ENCODE data around the gene FAM171A1. TPM values are rescaled to one million over a fixed set of nuclear protein-coding genes. Genes with fewer than 3 reads are reported as not detected.
"Not testable (repeated sequence)": the region's sequence is repeated elsewhere in the genome, so short reads cannot be mapped to it uniquely, and the experiment has no call there.

Gene FAM171A1
- total RNA-seq, 2 donors from 2014 or later, result 36.5 to 39.0 TPM

GRCh38 chr10:15278786-15279185 is 92.3 kb downstream of the FAM171A1 start:
- Mint-ChIP-seq H3K4me1 (peaks cover 8% of the 10 kb centered on the region), H3K27me3 (ENCODE audit: insufficient read depth) (no peaks in the 10 kb centered on the region), H3K4me3 (no peak overlapping the region), H3K27ac (no peak overlapping the region), H3K9me3 (peaks cover 14% of the 10 kb centered on the region), H3K36me3 (ENCODE audit: low read depth) (peaks cover 79% of the 10 kb centered on the region)
- DNase-seq, result no peak
- TF ChIP-seq, protein P1, sequence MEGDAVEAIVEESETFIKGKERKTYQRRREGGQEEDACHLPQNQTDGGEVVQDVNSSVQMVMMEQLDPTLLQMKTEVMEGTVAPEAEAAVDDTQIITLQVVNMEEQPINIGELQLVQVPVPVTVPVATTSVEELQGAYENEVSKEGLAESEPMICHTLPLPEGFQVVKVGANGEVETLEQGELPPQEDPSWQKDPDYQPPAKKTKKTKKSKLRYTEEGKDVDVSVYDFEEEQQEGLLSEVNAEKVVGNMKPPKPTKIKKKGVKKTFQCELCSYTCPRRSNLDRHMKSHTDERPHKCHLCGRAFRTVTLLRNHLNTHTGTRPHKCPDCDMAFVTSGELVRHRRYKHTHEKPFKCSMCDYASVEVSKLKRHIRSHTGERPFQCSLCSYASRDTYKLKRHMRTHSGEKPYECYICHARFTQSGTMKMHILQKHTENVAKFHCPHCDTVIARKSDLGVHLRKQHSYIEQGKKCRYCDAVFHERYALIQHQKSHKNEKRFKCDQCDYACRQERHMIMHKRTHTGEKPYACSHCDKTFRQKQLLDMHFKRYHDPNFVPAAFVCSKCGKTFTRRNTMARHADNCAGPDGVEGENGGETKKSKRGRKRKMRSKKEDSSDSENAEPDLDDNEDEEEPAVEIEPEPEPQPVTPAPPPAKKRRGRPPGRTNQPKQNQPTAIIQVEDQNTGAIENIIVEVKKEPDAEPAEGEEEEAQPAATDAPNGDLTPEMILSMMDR (conservative IDR thresholded peaks at IDR 0.05), result no peak
- Histone ChIP-seq H3K27me3 (ENCODE audit: control insufficient read depth, insufficient read depth, low read length, poor library complexity, severe bottlenecking) (no peaks in the 10 kb centered on the region), H3K36me3 (ENCODE audit: control insufficient read depth, insufficient read depth, low read length) (peaks cover 41% of the 10 kb centered on the region), H3K27ac (ENCODE audit: low read depth, low read length) (no peak overlapping the region), H3K4me1 (ENCODE audit: control insufficient read depth, insufficient read depth, low read length) (peaks cover 5% of the 10 kb centered on the region), H3K4me3 (ENCODE audit: low read length) (no peak overlapping the region), H3K9me3 (ENCODE audit: control insufficient read depth, low read length) (peaks cover 10% of the 10 kb centered on the region), H3K9ac (ENCODE audit: extremely low read depth, low read length, poor library complexity, severe bottlenecking) (no peak overlapping the region)
- WGBS, 2 experiments (ENCODE audit: insufficient coverage in 1 of 2, insufficient read length in 1 of 2), result 95 to 100% methylated on average over 3 to 12 of the region's 12 CpGs

DNA sequence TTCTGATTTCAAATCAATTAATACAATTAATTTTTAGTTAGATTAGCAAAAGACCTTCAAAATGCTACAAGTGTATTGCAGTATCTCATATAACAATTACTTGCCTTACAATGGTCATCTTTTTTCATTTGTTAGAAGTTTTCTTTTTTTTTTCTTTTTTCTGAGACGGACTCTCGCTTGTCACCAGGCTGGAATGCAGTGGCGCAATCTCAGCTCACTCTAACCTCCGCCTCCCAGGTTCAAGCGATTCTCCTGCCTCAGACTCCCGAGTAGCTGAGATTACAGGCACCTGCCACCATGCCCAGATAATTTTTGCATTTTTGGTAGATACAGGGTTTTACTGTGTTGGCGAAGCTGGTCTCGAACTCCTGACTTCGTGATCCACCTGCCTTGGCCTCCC is 95.0 kb downstream of the FAM171A1 start:
- not testable (repeated sequence) for DNase-seq; H3K27me3 Mint-ChIP-seq (ENCODE audit: insufficient read depth); H3K4me3 Mint-ChIP-seq; H3K27ac ChIP-seq (ENCODE audit: low read depth, low read length); H3K4me3 ChIP-seq (ENCODE audit: low read length); H3K9me3 ChIP-seq (ENCODE audit: control insufficient read depth, low read length); H3K4me1 Mint-ChIP-seq; H3K27ac Mint-ChIP-seq; H3K27me3 ChIP-seq (ENCODE audit: control insufficient read depth, insufficient read depth, low read length, poor library complexity, severe bottlenecking); H3K4me1 ChIP-seq (ENCODE audit: control insufficient read depth, insufficient read depth, low read length); H3K9ac ChIP-seq (ENCODE audit: extremely low read depth, low read length, poor library complexity, severe bottlenecking)
- WGBS, 2 experiments (ENCODE audit: insufficient coverage in 1 of 2, insufficient read length in 1 of 2), result 94 to 96% methylated on average over 9 of the region's 9 CpGs
- Mint-ChIP-seq H3K9me3 (peaks cover 25% of the 10 kb centered on the region), H3K36me3 (ENCODE audit: low read depth) (peaks cover 80% of the 10 kb centered on the region)
- H3K36me3 ChIP-seq (ENCODE audit: control insufficient read depth, insufficient read depth, low read length), result peaks cover 32% of the 10 kb centered on the region

GRCh38 chr10:15269838-15270237 is 101.3 kb downstream of the FAM171A1 start:
- Mint-ChIP-seq H3K9me3 (peaks cover 52% of the 10 kb centered on the region), H3K4me1 (peaks cover 10% of the 10 kb centered on the region), H3K36me3 (ENCODE audit: low read depth) (peaks cover 80% of the 10 kb centered on the region)
- Histone ChIP-seq H3K9me3 (ENCODE audit: control insufficient read depth, low read length) (peaks cover 20% of the 10 kb centered on the region), H3K36me3 (ENCODE audit: control insufficient read depth, insufficient read depth, low read length) (peaks cover 14% of the 10 kb centered on the region)
- WGBS, 2 experiments (ENCODE audit: insufficient coverage in 1 of 2, insufficient read length in 1 of 2), result 94 to 96% methylated on average over 4 to 12 of the region's 12 CpGs
- H3K27ac Mint-ChIP-seq; H3K27me3 ChIP-seq (ENCODE audit: control insufficient read depth, insufficient read depth, low read length, poor library complexity, severe bottlenecking); H3K27ac ChIP-seq (ENCODE audit: low read depth, low read length); H3K4me3 Mint-ChIP-seq; H3K27me3 Mint-ChIP-seq (ENCODE audit: insufficient read depth); H3K4me1 ChIP-seq (ENCODE audit: control insufficient read depth, insufficient read depth, low read length); H3K4me3 ChIP-seq (ENCODE audit: low read length); DNase-seq; H3K9ac ChIP-seq (ENCODE audit: extremely low read depth, low read length, poor library complexity, severe bottlenecking): not testable (repeated sequence)

GRCh38 chr10:15267496-15267895 is 103.6 kb downstream of the FAM171A1 start:
- H3K4me3 ChIP-seq (ENCODE audit: low read length), result no peak overlapping the region

More at GRCh38 chr10:15267496-15267895, 103.6 kb downstream of the FAM171A1 start:
- Mint-ChIP-seq H3K9me3 (peaks cover 44% of the 10 kb centered on the region), H3K4me3 (no peak overlapping the region), H3K36me3 (ENCODE audit: low read depth) (peaks cover 58% of the 10 kb centered on the region), H3K27ac (peak overlapping the region; percentile 36), H3K27me3 (ENCODE audit: insufficient read depth) (no peaks in the 10 kb centered on the region), H3K4me1 (peaks cover 10% of the 10 kb centered on the region)
- WGBS, 2 experiments (ENCODE audit: insufficient coverage in 1 of 2, insufficient read length in 1 of 2), result 86% methylated on average over 10 of the region's 10 CpGs; no CpG with 5 or more reads in 1 of the 2 experiments
- Histone ChIP-seq H3K27ac (ENCODE audit: low read depth, low read length) (no peak overlapping the region), H3K9me3 (ENCODE audit: control insufficient read depth, low read length) (peaks cover 20% of the 10 kb centered on the region), H3K36me3 (ENCODE audit: control insufficient read depth, insufficient read depth, low read length) (peaks cover 14% of the 10 kb centered on the region), H3K9ac (ENCODE audit: extremely low read depth, low read length, poor library complexity, severe bottlenecking) (no peak overlapping the region), H3K27me3 (ENCODE audit: control insufficient read depth, insufficient read depth, low read length, poor library complexity, severe bottlenecking) (no peaks in the 10 kb centered on the region), H3K4me1 (ENCODE audit: control insufficient read depth, insufficient read depth, low read length) (peaks cover 4% of the 10 kb centered on the region)
- DNase-seq, result peak; percentile 55
- TF ChIP-seq, protein P1 (conservative IDR thresholded peaks at IDR 0.05), result peak; percentile 34
